Activated T-helper 2 cell treated with anti-CD3 and anti-CD28 coated beads, Interferon-gamma antibody, Interleukin-2, Interleukin-4, amounts not matched to agents 10 μg/mL and 5 μg/mL and 100 μg/mL, durations not matched to agents 14 hours and 24 hours and 36 hours (primary cell): ENCODE results near the gene SLC38A3. TPM values are rescaled to one million over a fixed set of nuclear protein-coding genes. Genes with fewer than 3 reads are reported as not detected.
A peak's percentile ranks its signal among the peaks of the same experiment; 100 is the strongest.

Source experiments
- DNase-seq: peaks from one replicate; pipeline ENCODE4 v3.0.0; 2021; ENCODE audit warnings: low spot score
- H3K27ac Mint-ChIP-seq: one replicate; pipeline ENCODE4 v1.8.0; 2021; ENCODE audit warnings: mixed read lengths
- H3K27me3 Mint-ChIP-seq: one replicate; pipeline ENCODE4 v1.8.0; 2021; ENCODE audit warnings: low read depth, mixed read lengths
- H3K36me3 Mint-ChIP-seq: one replicate; pipeline ENCODE4 v1.8.0; 2021; ENCODE audit warnings: low read depth, mixed read lengths
- H3K4me1 Mint-ChIP-seq: one replicate; pipeline ENCODE4 v1.8.0; 2021; ENCODE audit warnings: low read depth, mixed read lengths
- H3K4me3 Mint-ChIP-seq: one replicate; pipeline ENCODE4 v1.8.0; 2021; ENCODE audit warnings: low read depth, mild to moderate bottlenecking, moderate library complexity, mixed read lengths
- H3K9me3 Mint-ChIP-seq: one replicate; pipeline ENCODE4 v1.8.0; 2021; ENCODE audit warnings: mixed read lengths
- intact Hi-C: fragments of 100-400 bp; cut with micrococcal nuclease; formaldehyde crosslinking; loops from one replicate; pipeline ENCODE4 v1.15.1; 2023
- total RNA-seq: library from RNA; stranded (reverse); gene quantifications from 2 replicates; pipeline ENCODE4 v1.2.3, GENCODE V29; 2022

Gene SLC38A3
- total RNA-seq, 1 donor from 2014 or later, result not detected

GRCh38 chr3:50189274-50189673 is 15.8 kb upstream of the SLC38A3 start:
- H3K9me3 Mint-ChIP-seq, result no peaks in the 10 kb centered on the region
- peak; percentile 24 for DNase-seq
- H3K4me3 Mint-ChIP-seq, result no peak overlapping the region
- intact Hi-C loops, result loop anchor here (2.0 kb wide), 1 partner anchor 68 kb away; no protein-coding TSS in a partner anchor
- no peaks in the 10 kb centered on the region for H3K36me3 Mint-ChIP-seq
- peaks cover 6% of the 10 kb centered on the region for H3K27me3 Mint-ChIP-seq
- peaks cover 2% of the 10 kb centered on the region for H3K4me1 Mint-ChIP-seq
- H3K27ac Mint-ChIP-seq, result no peak overlapping the region

- Mint-ChIP-seq H3K27me3 (peaks cover 11% of the 10 kb centered on the region), H3K4me1 (peaks cover 2% of the 10 kb centered on the region), H3K4me3 (no peak overlapping the region), H3K27ac (no peak overlapping the region), H3K9me3 (no peaks in the 10 kb centered on the region), H3K36me3 (no peaks in the 10 kb centered on the region)
- intact Hi-C loops, result loop anchor here (2.0 to 10.0 kb wide), 2 partner anchors 69 to 355 kb away; no protein-coding TSS in a partner anchor
- no peak for DNase-seq
Observed at GRCh38 chr3:50189989-50190388, 15.1 kb upstream of the SLC38A3 start.

- no peak within 1 kb of the TSS for H3K27ac Mint-ChIP-seq
- intact Hi-C loops, result loop anchor here (10.0 kb wide), 1 partner anchor 354 kb away; no protein-coding TSS in a partner anchor
- H3K36me3 Mint-ChIP-seq, result no peaks in the 10 kb centered on the region
- H3K4me3 Mint-ChIP-seq, result no peak within 1 kb of the TSS
- peaks cover 13% of the 10 kb centered on the region for H3K27me3 Mint-ChIP-seq
- H3K9me3 Mint-ChIP-seq, result no peaks in the 10 kb centered on the region
- peaks cover 2% of the 10 kb centered on the region for H3K4me1 Mint-ChIP-seq
- DNase-seq, result no peak
Observed at GRCh38 chr3:50190936-50191660, 14.0 kb upstream of the SLC38A3 start, which contains the start of gene GNAT1. Gene GNAT1 (plus strand): TSS chr3:50191610. CDS start chr3:50191726, 116 bp downstream.

- Mint-ChIP-seq H3K36me3 (no peaks in the 10 kb centered on the region), H3K4me3 (no peak overlapping the region), H3K27ac (no peak overlapping the region), H3K4me1 (peaks cover 2% of the 10 kb centered on the region), H3K27me3 (peaks cover 18% of the 10 kb centered on the region), H3K9me3 (no peaks in the 10 kb centered on the region)
- intact Hi-C loops, result loop anchor here (1.0 to 10.0 kb wide), 3 partner anchors 34 to 353 kb away; no protein-coding TSS in a partner anchor
- no peak for DNase-seq
Observed at GRCh38 chr3:50192124-50192523, 12.9 kb upstream of the SLC38A3 start.

- no peaks in the 10 kb centered on the region for H3K9me3 Mint-ChIP-seq
- H3K27me3 Mint-ChIP-seq, result peaks cover 20% of the 10 kb centered on the region
- DNase-seq, result peak; percentile 75
- no peak overlapping the region for H3K27ac Mint-ChIP-seq
- no peak overlapping the region for H3K4me3 Mint-ChIP-seq
- intact Hi-C loops, result loop anchor here (1.0 to 10.0 kb wide), 3 partner anchors 34 to 352 kb away; no protein-coding TSS in a partner anchor
- H3K4me1 Mint-ChIP-seq, result peaks cover 2% of the 10 kb centered on the region
- no peaks in the 10 kb centered on the region for H3K36me3 Mint-ChIP-seq
Observed at GRCh38 chr3:50192689-50193141, 12.4 kb upstream of the SLC38A3 start.

GRCh38 chr3:50193286-50193685 is 11.8 kb upstream of the SLC38A3 start:
- H3K9me3 Mint-ChIP-seq, result no peaks in the 10 kb centered on the region
- no peak overlapping the region for H3K4me3 Mint-ChIP-seq
- H3K27me3 Mint-ChIP-seq, result peaks cover 20% of the 10 kb centered on the region
- intact Hi-C loops, result loop anchor here (10.0 kb wide), 1 partner anchor 352 kb away; no protein-coding TSS in a partner anchor
- no peak overlapping the region for H3K27ac Mint-ChIP-seq
- no peaks in the 10 kb centered on the region for H3K36me3 Mint-ChIP-seq
- H3K4me1 Mint-ChIP-seq, result peaks cover 2% of the 10 kb centered on the region
- DNase-seq, result no peak

- Mint-ChIP-seq H3K27me3 (peaks cover 20% of the 10 kb centered on the region), H3K27ac (no peak overlapping the region), H3K36me3 (no peaks in the 10 kb centered on the region), H3K4me1 (peaks cover 2% of the 10 kb centered on the region), H3K4me3 (no peak overlapping the region), H3K9me3 (no peaks in the 10 kb centered on the region)
- DNase-seq, result no peak
- intact Hi-C loops, result loop anchor here (1.0 to 10.0 kb wide), 2 partner anchors 81 to 351 kb away; no protein-coding TSS in a partner anchor
Observed at GRCh38 chr3:50193746-50194127, 11.3 kb upstream of the SLC38A3 start.

GRCh38 chr3:50194128-50194902 is 10.8 kb upstream of the SLC38A3 start:
- H3K27ac Mint-ChIP-seq, result no peak overlapping the region
- intact Hi-C loops, result loop anchor here (1.0 to 10.0 kb wide), 2 partner anchors 80 to 350 kb away; no protein-coding TSS in a partner anchor
- peak; percentile 73 for DNase-seq

GRCh38 chr3:50194903-50195500 is 10.1 kb upstream of the SLC38A3 start:
- Mint-ChIP-seq H3K36me3 (no peaks in the 10 kb centered on the region), H3K27ac (no peak overlapping the region), H3K4me1 (peaks cover 2% of the 10 kb centered on the region), H3K27me3 (peaks cover 22% of the 10 kb centered on the region), H3K9me3 (no peaks in the 10 kb centered on the region), H3K4me3 (no peak overlapping the region)
- no peak for DNase-seq
- intact Hi-C loops, result loop anchor here (1.0 to 10.0 kb wide), 2 partner anchors 79 to 350 kb away; no protein-coding TSS in a partner anchor

More at GRCh38 chr3:50194128-50194902, 10.8 kb upstream of the SLC38A3 start:
- H3K4me1 Mint-ChIP-seq, result peaks cover 2% of the 10 kb centered on the region
- no peaks in the 10 kb centered on the region for H3K9me3 Mint-ChIP-seq
- H3K4me3 Mint-ChIP-seq, result no peak overlapping the region
- H3K36me3 Mint-ChIP-seq, result no peaks in the 10 kb centered on the region
- H3K27me3 Mint-ChIP-seq, result peaks cover 22% of the 10 kb centered on the region

GRCh38 chr3:50195501-50196252 is 9.4 kb upstream of the SLC38A3 start:
- H3K4me1 Mint-ChIP-seq, result peaks cover 2% of the 10 kb centered on the region
- intact Hi-C loops, result loop anchor here (10.0 kb wide), 1 partner anchor 349 kb away; no protein-coding TSS in a partner anchor
- no peaks in the 10 kb centered on the region for H3K36me3 Mint-ChIP-seq
- H3K9me3 Mint-ChIP-seq, result no peaks in the 10 kb centered on the region
- peaks cover 22% of the 10 kb centered on the region for H3K27me3 Mint-ChIP-seq
- no peak for DNase-seq
- H3K4me3 Mint-ChIP-seq, result no peak overlapping the region
- H3K27ac Mint-ChIP-seq, result no peak overlapping the region

GRCh38 chr3:50196253-50196801 is 8.7 kb upstream of the SLC38A3 start:
- Mint-ChIP-seq H3K27me3 (peaks cover 24% of the 10 kb centered on the region), H3K36me3 (no peaks in the 10 kb centered on the region), H3K4me1 (peaks cover 2% of the 10 kb centered on the region), H3K9me3 (no peaks in the 10 kb centered on the region), H3K27ac (no peak overlapping the region), H3K4me3 (no peak overlapping the region)
- intact Hi-C loops, result loop anchor here (10.0 kb wide), 1 partner anchor 348 kb away; no protein-coding TSS in a partner anchor
- DNase-seq, result no peak
